ENCODE measurements around the gene CHKB. TPM values are rescaled to one million over a fixed set of nuclear protein-coding genes. Genes with fewer than 3 reads are reported as not detected.

The CHKB gene
- total RNA-seq, 2 donors from 2014 or later: 43.3 to 122 TPM

DNA sequence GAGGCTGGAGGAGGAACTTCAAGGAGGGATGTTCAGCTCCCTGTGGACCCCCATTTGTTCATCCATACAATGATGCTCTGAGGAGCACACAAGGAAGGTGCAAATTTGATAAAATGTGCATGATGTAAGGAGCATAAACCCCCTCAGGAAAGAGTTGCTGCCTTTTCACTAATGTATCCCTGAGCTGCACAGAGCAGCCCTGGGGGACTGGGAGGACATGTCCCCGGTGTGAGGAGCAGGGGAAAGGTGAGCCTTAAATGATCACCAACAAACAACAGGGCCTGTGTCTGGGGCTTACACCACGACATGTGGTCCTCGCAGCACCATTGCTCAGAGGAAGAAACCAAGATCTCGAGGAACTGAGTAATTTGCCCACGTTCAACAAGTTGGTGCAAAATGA is 14.4 kb upstream of the CHKB start:
- 86 to 90% methylated on average over 5 of the region's 5 CpGs for WGBS, 2 donors
- TF ChIP-seq CTCF (IDR thresholded peaks at IDR 0.05): no peak
- TF ChIP-seq POLR2A (IDR thresholded peaks at IDR 0.05): no peak
- Histone ChIP-seq H3K27ac (no peak overlapping the region), H3K27me3 (no peaks in the 10 kb centered on the region), H3K4me1 (peaks cover 5% of the 10 kb centered on the region), H3K4me3 (no peak overlapping the region), H3K9me3 (no peaks in the 10 kb centered on the region), H3K36me3 (replicated peaks in 1 of 2; ENCODE audit: insufficient read depth in 1 of 2, low read depth in 2 of 2) (no peaks in the 10 kb centered on the region)
- ATAC-seq (no peak), DNase-seq (no peak)
- intact Hi-C loops (cut with DNase I): no loop called here

DNA sequence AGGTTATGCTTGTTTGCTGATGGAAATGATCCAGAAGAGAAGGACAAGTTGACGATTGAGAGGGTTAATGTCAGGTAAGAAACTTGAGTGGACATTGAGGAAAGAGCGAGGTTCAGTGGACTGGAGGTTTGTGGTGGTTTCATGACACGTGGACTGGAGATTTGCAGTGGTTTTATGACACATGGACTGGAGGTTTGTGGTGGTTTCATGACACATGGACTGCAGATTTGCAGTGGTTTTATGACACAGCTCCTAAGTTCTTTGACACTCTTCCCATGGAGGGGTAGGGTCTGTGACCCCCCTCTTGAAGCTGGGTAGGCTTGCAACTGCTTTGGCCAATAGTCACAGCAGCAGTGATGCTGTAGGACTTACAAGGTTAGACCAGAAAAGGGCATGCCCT is 12.5 kb upstream of the CHKB start:
- ATAC-seq: no peak
- peaks cover 4% of the 10 kb centered on the region for H3K4me1 ChIP-seq
- no peaks in the 10 kb centered on the region for H3K9me3 ChIP-seq
- TF ChIP-seq POLR2A (IDR thresholded peaks at IDR 0.05) (no peak), CTCF (IDR thresholded peaks at IDR 0.05) (no peak)
- 81 to 92% methylated on average over 3 of the region's 3 CpGs for WGBS, 2 donors
- no peaks in the 10 kb centered on the region for H3K36me3 ChIP-seq (replicated peaks in 1 of 2; ENCODE audit: insufficient read depth in 1 of 2, low read depth in 2 of 2)
- no peak overlapping the region for H3K4me3 ChIP-seq
- no peak for DNase-seq
- intact Hi-C loops (cut with DNase I): no loop called here
- H3K27me3 ChIP-seq: no peaks in the 10 kb centered on the region
- H3K27ac ChIP-seq: no peak overlapping the region

DNA sequence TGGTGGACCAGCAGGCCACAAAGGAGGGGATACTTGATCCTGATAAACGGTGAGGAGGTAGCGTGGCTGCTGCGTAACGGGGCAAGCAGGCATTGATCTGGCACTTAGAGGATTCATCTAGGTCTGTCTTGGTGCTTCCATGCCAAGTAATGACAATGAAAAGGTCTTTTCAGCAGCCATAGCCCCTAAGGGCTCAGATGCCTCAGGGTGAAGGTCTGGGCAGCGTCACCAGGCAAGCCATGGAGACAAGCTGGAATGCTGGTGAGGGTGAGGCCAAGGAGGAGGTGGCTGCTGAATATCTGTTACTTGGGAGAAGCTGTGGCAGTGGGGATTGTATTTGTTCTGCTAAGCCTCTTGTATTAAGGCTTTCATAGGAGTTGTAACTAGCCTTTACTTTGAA is 4.8 kb upstream of the CHKB start:
- WGBS, 2 donors: 88 to 91% methylated on average over 5 of the region's 5 CpGs
- intact Hi-C loops (cut with DNase I): no loop called here
- peaks cover 7% of the 10 kb centered on the region for H3K4me1 ChIP-seq
- no peaks in the 10 kb centered on the region for H3K27me3 ChIP-seq
- no peaks in the 10 kb centered on the region for H3K36me3 ChIP-seq (replicated peaks in 1 of 2; ENCODE audit: insufficient read depth in 1 of 2, low read depth in 2 of 2)
- ATAC-seq: no peak
- no peak overlapping the region for H3K27ac ChIP-seq
- TF ChIP-seq POLR2A (IDR thresholded peaks at IDR 0.05) (no peak), CTCF (IDR thresholded peaks at IDR 0.05) (no peak)
- H3K4me3 ChIP-seq: no peak overlapping the region
- no peaks in the 10 kb centered on the region for H3K9me3 ChIP-seq
- DNase-seq: no peak

GRCh38 chr22:50586416-50586815 is 3.8 kb upstream of the CHKB start:
- TF ChIP-seq CTCF (IDR thresholded peaks at IDR 0.05) (no peak), POLR2A (IDR thresholded peaks at IDR 0.05) (no peak)
- intact Hi-C loops (cut with DNase I): no loop called here

DNA sequence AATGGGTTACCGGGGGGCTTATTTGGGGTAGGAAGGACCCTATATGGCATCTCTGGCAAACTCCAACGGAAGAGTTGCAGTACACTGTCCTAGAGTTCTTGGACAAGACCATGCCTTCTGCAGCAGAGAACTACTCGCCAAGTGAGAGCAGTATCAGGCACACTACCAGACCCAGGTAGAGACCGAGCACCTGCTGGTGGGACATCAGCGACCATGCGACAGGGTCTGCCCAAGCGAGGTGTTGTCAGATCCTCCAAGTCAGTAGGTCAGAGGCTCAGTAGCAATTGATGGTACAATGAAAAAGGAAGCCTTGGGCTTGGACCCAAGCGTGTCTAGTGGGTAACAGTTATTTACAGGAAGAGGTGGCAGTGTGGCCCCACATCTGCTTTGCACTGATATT is 3.1 kb upstream of the CHKB start:
- TF ChIP-seq CTCF (IDR thresholded peaks at IDR 0.05): no peak
- no peak for TF ChIP-seq POLR2A (IDR thresholded peaks at IDR 0.05)
- intact Hi-C loops (cut with DNase I): no loop called here
- no peak overlapping the region for H3K27ac ChIP-seq
- ATAC-seq (no peak), DNase-seq (no peak)
- no peaks in the 10 kb centered on the region for H3K27me3 ChIP-seq
- 89 to 97% methylated on average over 6 to 8 of the region's 8 CpGs for WGBS, 2 donors
- no peak overlapping the region for H3K4me3 ChIP-seq
- no peaks in the 10 kb centered on the region for H3K9me3 ChIP-seq
- peaks cover 19% of the 10 kb centered on the region for H3K4me1 ChIP-seq
- H3K36me3 ChIP-seq (replicated peaks in 1 of 2; ENCODE audit: insufficient read depth in 1 of 2, low read depth in 2 of 2): no peaks in the 10 kb centered on the region

More at GRCh38 chr22:50586416-50586815, 3.8 kb upstream of the CHKB start:
- no peak for ATAC-seq
- Histone ChIP-seq H3K4me1 (peaks cover 14% of the 10 kb centered on the region), H3K27ac (no peak overlapping the region), H3K4me3 (no peak overlapping the region), H3K36me3 (replicated peaks in 1 of 2; ENCODE audit: insufficient read depth in 1 of 2, low read depth in 2 of 2) (no peaks in the 10 kb centered on the region), H3K9me3 (no peaks in the 10 kb centered on the region), H3K27me3 (no peaks in the 10 kb centered on the region)
- DNase-seq: no peak
- 70 to 75% methylated on average over 4 to 5 of the region's 5 CpGs for WGBS, 2 donors

All from body of pancreas (tissue), 4 donors.